ENCODE results near the gene PFDN1.

Gene PFDN1

DNA sequence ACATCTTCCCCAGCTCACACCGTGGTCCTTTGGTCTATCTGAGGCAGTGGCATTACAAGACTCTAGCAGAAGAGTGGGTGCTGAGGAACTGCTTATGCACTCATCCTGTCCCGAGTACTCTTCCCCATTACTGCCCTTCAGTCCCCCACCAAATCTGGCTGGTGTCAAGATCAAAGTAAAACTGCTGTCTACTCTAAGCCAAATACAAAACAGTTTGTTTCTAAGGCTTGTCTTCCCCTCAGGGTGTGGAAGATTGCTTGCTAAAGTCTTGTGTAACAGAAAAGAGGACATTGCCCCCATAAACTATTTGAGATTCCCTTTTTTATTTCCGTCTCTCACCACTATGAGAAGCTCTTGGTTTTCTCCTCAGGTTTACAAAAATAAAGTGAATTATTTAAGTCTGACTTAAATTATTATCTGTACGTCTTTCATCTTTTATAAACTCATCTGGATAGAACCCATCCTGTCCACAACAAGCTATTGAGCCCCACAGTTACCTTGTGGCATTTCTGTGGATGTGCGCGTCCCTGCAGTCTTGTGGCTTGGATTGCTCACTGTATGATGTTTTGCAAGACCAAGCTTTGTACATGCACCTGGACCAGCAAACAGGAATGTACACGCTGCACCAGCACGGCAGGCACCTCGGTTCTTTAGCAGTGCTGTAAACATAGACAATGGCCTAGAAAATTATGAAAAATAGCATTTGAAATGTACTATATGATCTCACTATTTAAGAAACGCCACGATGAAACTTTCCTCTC is 66.9 kb downstream of the PFDN1 start:
- no peak for DNase-seq

GRCh38 chr5:140234377-140234989 is 68.4 kb downstream of the PFDN1 start:
- no peak for DNase-seq

DNA sequence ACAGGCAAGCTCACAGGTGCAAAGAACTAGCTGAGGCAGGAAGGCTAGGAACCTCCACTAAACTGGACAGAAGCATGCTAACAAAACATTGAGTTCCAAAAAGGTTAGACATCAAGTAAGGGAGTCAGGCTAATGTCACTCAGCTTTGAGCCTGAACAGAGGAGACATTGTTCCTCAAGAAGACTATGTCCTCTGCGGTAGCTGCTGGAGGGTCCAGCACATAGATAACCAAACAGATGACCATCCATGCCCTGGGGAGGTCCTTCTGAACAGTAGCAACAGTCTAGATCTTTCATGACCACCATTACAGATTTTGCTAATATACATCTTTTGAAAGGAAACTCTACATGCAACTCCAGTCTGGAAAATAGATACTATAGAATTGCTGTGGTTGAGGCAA is 70.2 kb downstream of the PFDN1 start:
- DNase-seq: no peak

- DNase-seq: no peak
These were observed 72.5 kb downstream of the PFDN1 start for GRCh38 chr5:140230373-140230772.

- DNase-seq: no peak
These were observed 74.5 kb downstream of the PFDN1 start for GRCh38 chr5:140228364-140228837.

GRCh38 chr5:140227046-140227445 is 75.9 kb downstream of the PFDN1 start:
- DNase-seq: no peak

- DNase-seq: no peak
These were observed 77.5 kb downstream of the PFDN1 start for GRCh38 chr5:140225396-140225795.

DNA sequence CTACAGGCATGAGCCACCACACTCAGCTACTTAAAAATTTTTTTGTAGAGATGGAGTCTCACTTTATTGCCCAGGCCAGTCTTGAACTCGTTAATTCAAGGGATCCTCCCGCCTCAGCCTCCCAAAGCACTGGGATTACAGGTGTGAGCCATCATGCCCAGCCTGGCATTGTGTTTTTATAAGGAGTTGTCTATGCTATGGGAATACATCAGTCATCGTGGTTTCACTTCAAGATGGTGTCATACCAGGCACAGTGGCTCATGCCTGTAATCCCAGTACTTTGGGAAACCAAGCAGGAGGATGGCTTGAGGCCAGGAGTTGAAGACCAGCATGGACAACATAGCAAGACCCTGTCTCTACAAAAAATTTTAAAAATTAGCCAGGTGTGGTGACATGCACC is 78.2 kb downstream of the PFDN1 start:
- DNase-seq: no peak

DNA sequence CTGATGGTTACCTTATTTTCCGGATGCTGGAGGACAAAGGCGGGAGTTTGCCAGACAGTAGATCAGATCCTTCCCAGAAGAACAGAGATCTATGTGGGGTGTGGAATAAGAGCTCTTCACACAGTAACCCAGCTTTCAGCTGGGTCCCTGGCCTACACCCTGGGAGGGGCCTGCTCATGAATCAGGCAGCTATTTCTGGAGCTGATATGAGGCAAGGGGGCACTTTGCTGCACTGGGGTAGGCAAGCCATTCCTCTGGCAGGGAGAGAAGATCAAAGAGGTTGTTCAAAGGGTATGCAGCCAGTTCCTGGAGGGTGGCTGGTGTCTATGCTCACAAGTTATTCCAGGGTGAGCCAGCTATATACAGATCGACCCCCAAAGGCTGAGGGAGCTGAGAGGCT is 79.3 kb downstream of the PFDN1 start:
- DNase-seq: no peak

DNA sequence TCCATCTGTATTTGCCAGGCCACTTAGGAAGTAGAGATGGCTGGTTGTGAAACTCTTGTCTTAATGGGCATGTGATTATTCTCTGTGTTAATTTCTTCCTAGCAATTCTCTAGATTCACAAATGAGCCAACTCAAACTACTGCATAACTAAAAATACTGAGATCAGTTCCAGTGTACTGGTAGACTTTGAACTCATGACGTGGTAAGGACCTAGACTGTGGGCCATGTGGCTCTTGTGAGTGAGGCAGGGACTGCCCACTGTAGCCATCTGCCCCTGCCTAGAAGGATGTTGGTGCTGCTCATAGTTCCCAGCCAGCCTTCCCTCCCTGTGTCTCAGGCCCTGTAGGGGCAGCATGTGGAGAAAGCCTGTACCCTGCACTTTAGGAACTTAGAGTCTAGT is 80.5 kb downstream of the PFDN1 start:
- no peak for DNase-seq

GRCh38 chr5:140221697-140222223 is 81.1 kb downstream of the PFDN1 start:
- no peak for DNase-seq

DNA sequence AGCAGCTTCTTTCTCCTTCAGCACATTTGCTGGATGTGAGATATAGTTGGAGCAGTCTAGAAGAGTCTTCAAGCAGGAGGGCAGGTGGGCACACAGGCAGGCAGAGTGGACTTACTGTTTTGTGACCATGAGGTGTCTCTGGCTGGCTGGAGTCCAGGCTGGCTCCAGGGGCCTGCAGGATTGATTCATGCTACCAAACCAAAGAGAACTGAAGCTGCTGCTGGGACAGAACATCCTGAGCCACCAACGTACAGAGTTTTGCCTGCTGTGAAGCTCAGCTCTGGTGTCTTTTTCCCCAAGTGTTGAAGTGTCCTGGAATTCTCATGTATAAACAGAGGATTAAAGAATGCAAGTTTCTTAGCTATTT is 82.2 kb downstream of the PFDN1 start:
- no peak for DNase-seq

GRCh38 chr5:140220032-140220697 is 82.7 kb downstream of the PFDN1 start:
- DNase-seq: no peak

- DNase-seq: no peak
These were observed 83.6 kb downstream of the PFDN1 start for GRCh38 chr5:140219068-140219991.

GRCh38 chr5:140217299-140218026 is 85.4 kb downstream of the PFDN1 start:
- no peak for DNase-seq

- DNase-seq: no peak
These were observed 86.3 kb downstream of the PFDN1 start for GRCh38 chr5:140216478-140217074.

- DNase-seq: no peak
These were observed 87.6 kb downstream of the PFDN1 start for GRCh38 chr5:140215276-140215675.

GRCh38 chr5:140214831-140215230 is 88.1 kb downstream of the PFDN1 start:
- DNase-seq: no peak

DNA sequence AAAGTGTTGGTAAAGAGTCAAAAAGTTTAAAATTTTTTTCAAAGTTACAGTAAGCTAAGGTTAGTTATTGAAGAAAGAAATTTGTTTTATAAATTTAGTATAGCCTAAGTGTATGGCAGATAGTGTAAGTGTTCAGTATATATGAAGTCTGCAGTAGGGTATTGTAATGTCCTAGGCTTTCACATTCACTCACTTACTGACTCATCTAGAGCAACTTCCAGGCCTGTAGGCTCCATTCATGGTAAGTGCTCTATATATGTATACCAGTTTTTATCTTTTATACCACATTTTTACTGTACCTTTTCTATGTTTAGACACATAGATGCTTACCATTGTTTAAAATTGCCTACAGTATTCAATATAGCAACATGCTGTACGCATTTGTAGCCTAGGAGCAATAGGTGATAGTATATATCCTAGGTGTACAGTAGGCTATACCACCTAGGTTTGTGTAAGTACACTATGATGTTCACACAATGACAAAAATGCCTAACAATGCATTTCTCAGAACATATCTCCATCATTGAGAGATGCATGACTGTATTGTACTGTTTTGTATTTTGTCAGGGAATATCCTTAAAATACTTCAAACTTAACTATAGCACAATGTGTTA is 89.4 kb downstream of the PFDN1 start:
- no peak for DNase-seq

- DNase-seq: no peak
These were observed 94.8 kb downstream of the PFDN1 start for GRCh38 chr5:140208065-140208464.
